NK-92 (cell line): ENCODE measurements around the gene PRDM13.

Experiments
- DNase-seq: peaks from one replicate; lab custom pipeline; 2025; ENCODE audit not compliant: unreplicated experiment; lab: John Stamatoyannopoulos, UW

Gene PRDM13

DNA sequence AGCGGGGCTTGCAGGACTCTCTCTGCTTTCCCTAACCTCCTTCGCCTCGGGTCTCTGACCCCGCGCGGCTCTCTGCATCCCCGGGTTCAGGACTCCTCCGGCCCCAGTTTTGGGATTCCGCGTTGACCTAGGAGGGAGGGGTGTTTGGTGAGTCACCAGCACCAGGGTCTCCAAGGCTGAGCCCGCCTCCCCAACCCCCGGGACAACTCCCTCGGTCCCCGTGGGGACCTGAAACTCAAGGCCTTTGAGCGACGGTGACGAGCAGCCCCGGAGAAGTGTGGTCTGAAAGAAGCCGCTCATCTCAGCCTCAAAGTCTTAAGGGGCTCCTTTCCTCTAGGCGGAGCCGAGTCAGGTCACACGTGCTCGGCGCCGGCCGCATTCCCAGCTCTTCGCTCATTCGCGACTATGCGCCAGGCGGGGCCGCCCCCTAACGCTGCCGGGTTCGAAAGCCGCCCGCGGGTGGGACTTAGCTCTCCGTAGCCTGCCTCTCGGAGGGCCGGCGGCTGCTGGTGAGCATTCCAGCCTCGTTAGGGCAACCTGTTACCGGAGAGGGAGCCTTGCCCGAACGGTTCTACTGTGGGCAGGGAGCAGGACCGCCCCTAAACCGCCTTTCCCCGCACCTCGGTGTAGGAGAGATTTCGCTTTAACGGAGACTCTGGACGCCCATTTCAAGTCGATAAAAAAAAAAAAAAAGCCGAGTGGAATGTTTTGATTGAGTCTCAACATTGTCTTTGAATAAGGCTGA, 3.0 kb upstream of the PRDM13 start:
- DNase-seq: no peak

DNA sequence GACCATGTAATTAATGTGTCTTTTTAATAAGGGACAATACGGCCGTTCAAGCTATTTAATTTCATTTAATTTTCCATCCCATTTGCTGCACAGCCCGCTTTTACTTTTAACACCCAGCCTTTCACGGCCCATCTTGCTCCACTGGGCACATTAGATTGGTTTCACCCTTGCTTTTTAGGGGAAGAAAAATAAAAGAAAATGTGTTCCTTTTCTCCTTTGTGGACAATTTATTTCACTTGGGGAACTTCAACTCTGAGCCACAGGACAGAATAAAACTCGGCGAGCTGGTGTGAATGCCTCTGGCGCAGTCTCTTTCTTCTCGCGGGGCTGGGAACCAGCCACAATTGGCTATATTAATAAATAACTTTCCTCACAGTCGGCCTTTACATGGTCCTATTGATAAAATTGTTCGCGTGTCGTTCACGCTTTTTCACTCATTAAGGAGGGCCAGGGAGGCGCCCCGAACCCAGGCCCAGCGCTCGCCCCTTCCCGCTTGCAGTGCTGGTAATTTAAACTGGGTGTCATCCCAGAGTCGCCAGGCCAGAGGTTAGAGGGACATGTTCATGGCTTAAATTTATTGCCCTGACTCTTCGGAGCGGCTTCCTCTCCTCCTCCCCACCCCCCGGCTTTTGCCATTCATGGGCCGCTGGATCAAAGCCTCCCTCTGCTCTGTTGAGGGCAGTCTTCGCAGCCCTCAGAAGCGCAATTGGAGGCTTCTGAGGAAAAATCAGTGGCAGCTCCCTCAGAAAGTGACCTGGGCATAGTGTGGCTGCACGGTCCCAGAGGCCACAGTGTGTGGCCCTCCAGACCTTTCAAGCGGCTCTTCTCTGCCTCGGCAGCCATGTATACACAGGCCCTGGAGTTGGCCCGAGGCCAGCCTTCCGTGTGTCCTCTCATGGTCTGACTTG, 2.2 kb upstream of the PRDM13 start:
- DNase-seq: no peak

DNA sequence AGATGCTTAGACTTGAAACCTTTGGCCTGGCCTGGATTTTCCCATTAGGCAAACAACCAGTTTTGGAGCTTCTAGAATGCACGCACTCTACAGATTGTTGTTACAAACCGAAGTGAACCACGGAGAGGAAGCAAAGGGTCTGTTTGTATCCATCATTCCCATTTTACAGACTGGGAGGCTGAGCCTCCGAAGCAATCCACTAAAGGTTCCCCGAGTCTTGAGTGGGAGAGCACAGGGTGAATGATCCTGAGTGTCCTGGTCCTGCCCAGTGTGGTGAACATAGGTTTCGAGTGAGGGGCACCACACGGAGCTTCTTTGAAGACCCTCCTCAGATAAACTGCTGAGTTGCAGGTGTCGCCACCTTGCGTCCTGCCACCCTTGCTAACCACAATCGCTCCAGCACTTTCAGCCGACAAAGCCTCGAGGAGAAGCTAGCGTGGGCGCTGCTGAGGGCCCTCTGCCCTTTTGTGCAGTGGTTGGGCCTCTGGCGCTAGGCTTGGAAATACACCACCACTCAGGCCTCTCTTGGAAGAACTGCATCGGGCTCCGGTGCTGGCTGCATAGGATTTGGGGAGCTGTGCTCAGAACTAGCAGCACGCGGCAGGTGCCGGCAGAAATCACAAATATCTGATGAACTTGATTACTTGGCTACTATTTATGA, 1.4 kb upstream of the PRDM13 start:
- DNase-seq: no peak

DNA sequence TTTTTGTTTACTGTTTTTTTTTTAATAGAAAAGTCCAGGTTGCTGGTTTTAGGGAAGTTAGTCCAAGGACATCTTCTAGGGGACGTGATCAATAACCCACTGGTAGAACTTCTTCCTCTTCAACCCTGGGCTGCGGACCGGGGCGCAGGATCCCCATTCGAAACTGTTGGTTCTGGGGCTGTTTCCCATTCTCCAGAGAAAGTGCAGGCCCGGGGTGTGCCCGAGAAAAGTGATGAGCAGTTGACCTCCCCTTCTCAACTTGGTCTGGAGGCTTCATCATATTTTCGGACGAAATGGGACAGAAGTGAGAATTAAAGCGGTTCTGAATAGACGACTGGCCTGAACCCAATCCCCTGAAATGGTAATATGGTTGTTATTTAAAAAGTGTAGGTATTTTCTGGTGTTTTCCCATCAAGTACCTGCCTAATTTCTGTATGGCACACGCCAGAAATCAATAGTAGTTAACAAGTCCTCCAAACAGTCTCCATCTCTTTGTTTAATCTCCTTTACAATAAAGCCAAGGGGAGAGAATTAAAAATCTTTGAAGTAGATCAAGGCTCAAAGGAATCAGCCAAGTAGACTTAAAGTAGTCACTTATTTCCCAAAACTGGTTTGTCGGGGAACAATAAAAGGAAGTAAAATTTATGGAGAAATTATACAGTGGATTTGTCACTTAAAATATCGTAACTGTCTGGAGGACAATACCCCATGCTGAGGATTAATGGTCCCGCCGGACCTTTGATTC, 550 bp upstream of the PRDM13 start:
- no peak for DNase-seq

DNA sequence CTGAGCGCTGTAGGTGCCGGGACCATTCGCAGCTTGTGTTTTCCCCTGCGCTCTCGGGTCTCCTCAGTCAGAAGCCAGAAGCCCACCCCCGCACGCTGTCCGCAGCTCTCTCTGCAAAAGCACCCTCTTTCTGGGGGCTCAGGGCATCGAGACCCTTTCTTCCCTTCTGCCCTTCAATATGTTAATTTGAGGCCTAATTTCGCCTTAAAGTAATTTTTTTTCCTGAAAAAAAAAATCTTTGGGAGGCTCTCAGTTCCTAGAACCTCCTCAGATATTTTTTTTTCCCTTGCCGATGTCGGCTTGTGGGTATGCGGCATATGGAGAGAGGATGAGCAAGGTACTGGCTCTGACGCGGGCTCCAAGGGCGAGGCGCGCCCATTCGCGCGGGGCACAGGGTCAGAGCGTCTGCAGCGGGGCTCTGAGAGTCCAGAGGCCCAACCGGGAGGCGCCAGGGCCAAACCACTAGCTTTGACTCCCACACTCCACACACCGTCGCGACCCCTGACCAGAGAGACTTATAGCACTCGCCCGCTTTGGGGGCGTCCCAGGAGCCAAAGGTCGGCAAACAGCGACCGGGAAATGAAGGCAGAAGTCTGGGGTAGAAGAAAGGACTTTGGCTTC, 893 bp downstream of the PRDM13 start:
- no peak for DNase-seq

DNA sequence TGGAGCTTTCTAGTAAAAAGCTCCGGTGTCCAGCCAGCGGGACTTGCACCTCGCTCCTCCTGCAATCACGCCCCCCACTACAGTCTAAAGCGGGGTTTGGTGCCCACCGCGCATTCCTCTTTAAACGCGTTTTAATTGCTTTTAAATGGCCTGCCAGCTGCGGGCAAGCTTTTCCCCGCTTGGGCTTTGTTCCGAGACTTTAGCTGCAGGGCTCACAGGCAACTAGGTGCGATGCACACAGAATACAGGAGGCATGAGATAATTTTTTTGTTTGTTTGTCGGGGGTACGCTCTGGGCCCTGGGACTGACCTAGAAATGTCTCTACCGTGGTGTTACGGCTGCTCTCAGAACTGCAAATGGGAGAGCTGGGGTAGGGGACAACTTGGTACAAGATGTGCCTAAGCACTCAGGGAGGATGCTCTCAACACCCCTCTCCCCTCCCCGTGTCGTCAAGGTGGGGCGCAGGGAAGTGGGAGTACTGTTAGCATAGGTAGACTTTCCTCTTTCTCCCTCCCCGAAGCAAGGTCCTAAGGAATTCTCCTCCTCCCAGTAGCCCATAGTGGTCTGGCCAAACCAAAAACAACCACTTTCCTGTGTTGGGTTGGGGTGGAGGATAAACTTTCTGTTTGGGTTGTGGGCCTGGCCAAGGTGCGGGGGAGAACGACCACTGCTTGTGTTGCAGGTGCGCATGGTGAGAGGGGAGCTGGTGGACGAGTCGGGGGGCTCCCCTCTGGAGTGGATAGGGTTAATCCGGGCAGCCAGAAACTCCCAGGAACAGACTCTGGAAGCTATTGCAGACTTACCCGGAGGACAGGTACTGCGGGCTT, 1.6 kb downstream of the PRDM13 start:
- DNase-seq: no peak

DNA sequence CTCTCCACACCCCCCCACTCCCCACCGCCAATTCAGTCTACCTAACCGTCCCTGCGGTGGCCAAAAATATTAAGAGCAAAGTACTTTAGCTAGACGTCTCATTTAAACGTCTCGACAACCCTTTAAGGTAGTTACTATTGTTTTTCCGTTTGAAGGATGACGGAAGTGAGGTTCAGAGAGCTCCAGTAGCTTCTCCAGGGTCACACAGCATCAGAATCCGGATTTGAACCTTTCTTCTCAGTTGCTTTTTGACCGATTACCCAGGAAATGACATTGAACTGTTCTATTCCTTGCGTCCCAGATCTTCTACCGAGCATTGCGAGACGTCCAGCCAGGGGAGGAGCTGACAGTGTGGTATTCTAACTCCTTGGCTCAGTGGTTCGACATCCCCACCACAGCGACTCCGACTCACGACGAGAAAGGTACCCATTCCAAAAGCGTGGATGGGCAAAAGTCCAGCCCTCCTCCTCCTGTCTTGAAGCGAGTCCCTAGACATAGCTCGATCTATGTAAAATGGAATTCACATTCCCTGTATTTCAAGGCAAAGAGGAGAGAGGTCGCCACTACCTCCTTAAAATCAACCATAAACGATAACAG, 2.4 kb downstream of the PRDM13 start:
- no peak for DNase-seq

DNA sequence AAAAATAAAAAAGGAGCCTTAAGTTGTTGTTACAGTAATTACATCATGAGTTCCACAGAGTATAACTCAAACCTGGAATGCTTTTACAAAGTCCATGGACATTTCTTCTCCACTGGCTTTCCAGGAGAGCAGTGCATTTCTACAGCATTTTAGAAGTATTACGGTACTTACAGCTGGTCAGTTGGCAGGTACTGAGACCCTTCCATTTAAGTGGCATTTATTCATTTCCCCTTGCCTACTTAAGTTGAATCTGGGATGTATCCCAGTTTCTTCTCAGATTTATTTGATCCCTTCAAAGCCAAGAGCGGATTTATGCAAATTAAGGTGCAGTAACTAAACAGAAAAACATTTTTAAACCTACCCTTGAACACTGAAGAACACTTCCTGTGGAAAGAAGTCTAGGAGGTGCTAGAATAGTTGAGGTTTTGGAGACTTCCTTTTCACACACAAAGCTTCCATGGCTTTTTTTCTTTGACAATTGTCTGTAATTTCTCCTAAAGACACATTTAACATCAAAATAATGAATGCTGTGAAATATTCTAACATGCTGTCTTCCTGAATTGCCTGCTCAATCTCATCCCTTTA, 3.4 kb downstream of the PRDM13 start:
- no peak for DNase-seq

DNA sequence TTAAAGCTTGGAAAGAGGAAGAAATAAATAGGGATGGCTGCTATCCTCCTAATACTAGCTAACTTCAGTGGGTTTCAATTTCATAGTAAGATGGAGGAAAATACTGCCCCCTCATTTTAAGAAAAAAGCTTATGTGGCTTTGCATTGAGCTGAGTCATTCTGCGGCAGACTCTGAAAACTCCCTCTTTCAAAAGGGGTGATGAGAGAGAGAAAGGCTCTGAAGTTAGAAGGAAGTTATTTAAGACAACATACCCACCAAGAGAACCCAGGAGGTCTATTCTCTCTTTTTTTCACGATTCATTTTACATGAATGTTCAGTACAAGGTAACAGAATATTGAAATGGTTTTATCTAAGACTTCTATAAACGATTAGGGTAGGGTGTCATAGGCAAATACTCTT, 4.5 kb downstream of the PRDM13 start:
- DNase-seq: no peak

DNA sequence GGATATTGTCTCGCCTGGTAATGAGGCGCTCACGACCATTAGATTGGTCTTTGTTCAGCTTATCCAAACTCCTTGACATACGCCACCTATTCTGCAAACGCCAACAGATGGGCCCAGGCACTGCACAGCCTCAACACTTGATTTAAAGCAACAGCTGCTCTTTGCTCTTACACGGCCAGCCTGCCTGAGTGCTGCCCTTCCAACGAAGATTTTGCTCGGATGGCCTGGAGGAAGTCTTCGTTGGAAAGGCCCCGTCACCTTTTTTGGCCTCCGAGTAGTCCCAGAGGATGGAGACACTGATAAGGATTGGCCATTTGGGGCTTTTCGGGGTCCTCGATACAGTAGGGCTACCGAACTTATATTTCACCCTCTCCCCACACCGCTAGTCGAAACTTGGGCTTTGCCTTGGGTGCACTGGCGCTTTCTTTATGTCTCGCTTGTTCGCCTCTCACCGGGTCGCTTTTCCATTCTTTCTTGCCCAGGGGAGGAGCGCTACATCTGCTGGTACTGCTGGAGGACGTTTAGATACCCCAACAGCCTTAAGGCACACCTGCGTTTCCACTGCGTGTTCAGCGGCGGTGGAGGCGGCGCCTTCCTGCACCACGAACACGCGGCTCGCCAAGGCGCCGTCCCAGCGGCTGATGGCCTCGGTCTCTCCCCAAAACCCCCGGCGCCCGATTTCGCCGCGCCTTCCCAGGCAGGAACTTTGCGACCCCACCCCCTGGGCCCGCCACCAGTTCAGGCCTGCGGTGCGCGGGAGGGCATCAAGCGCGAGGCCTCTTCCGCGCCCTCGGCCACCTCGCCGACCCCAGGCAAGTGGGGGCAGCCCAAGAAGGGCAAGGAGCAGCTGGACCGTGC, 6.1 kb downstream of the PRDM13 start:
- no peak for DNase-seq

DNA sequence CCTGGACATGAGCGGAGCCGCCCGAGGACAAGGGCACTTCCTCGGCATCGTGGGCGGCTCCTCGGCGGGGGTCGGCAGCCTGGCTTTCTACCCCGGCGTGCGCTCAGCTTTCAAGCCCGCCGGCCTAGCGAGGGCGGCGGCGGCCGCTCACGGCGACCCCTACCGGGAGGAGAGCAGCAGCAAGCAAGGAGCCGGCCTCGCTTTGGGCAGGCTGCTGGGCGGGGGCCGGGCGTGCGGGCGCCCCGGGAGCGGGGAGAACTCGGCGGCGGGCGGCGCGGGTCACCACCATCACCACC, 6.7 kb downstream of the PRDM13 start:
- DNase-seq: no peak

DNA sequence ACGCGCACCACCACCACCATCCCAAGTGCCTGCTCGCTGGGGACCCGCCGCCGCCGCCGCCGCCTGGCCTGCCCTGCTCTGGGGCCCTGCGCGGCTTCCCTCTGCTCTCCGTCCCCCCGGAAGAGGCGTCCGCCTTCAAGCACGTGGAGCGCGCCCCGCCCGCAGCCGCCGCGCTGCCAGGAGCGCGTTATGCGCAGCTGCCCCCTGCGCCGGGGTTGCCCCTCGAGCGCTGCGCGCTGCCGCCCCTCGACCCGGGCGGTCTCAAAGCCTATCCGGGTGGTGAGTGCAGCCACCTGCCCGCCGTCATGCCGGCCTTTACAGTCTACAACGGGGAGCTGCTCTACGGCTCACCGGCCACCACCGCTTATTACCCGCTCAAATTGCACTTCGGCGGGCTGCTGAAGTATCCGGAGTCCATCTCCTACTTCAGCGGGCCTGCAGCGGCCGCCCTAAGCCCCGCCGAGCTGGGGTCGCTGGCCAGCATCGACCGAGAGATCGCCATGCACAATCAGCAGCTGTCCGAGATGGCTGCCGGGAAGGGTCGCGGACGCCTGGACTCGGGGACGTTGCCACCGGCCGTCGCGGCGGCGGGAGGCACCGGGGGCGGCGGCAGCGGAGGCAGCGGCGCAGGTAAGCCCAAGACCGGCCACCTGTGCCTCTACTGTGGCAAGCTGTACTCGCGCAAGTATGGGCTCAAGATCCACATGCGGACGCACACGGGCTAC, 7.2 kb downstream of the PRDM13 start:
- no peak for DNase-seq

DNA sequence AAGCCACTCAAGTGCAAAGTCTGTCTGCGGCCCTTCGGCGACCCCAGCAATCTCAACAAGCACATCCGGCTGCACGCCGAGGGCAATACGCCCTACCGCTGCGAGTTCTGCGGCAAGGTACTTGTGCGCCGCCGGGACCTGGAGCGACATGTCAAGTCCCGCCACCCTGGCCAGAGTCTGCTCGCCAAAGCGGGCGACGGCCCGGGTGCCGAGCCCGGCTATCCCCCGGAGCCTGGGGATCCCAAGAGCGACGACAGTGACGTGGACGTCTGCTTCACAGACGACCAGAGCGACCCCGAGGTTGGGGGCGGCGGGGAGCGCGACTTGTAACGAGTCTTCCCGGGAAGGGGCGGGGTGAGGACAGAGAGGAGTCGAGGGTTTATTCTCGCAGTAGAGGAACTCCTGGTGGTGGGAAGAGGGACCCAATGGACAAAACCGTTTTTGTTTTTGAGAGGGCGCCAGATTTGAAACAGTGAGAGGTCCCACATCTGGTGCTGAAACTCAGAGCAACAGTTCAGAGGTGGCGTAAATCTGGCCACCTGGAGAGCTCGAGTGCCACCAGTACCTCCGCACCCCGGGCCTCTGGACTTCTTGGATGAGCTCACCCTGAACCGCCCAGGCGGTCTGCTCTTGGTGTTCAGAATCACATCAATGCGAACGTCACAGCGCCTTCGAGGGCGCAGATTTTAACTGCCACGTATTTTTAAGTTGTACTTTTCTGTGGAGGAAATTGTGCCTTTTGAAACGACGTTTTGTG, 8.0 kb downstream of the PRDM13 start:
- no peak for DNase-seq

DNA sequence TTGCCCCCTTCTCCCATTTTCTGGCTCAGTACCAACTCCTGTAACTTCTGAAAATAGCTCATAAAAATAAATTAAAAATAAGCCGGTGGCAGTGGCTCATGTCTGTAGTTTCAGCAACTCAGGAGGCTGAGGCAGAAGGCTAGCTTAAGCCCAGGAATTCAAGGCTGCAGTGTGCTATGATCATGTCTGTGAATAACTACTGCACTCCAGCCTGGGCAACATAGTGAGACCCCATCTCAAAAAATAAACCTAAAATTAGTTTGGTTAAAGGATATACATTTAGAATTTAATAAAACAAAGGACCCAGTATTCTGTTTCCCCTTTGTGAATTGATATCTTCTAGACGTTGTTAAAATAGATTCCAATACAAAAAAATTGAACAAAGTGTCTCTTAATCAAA, 10.5 kb downstream of the PRDM13 start:
- DNase-seq: no peak

DNA sequence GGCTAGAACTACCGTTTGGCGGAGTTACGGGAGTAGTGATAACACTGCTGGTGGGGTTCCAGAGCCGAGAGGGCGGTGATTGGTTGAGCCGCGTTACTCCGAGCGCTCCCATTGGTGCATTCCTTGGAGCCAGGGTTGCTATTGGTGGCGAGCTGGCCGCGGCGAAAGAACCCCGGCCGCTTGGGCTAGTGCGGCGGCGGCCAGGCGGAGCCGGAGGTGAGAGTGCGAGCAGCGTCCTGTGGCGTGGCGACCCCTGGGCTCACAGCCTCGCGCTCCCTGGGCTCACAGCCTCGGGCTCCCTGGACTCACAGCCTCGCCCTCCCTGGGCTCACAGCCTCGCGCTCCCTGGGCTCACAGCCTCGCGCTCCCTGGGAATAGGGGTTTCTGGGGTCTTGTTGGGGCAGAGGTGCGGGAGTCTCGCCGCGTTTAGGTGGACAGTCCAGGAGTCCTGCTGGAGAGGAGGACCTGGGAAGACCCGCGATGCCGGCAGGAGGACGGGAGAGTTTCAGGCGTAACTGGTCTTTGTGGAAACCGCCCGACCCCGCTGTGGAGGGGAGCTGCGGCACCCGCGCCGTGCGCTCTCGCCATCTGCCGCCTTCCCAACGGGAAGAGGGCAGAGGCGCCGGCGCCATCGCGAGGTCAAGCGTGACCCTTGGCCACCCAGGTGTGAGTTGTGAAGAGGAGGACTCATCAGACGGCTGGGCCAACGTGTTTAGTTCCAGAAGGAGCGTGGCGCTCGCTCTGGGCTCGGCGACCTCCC, 12.2 kb downstream of the PRDM13 start:
- DNase-seq: no peak

DNA sequence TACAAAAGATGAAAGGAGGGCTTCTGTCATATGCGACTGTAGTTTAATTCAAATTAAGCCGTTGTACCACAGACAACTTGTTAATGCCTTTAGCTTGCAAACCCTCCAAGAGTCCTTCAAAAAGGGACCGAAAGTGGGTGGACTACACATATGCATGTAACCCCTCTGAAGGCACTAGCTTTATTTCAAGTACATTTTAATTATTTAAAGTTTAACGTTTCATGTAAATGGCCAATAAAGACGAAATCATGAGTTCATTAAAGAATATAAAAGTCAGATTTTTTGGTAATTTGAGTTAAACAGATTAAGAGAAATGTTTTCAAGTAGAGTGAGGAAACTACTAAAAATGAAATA, 12.8 kb downstream of the PRDM13 start:
- no peak for DNase-seq
